IMR-90 (cell line): ENCODE measurements around the gene TMEM131L. TPM values are rescaled to one million over a fixed set of nuclear protein-coding genes. Genes with fewer than 3 reads are reported as not detected.

Source experiments
- ATAC-seq: fragments of 200-7000 bp; cut with Tn5 transposase; 2 replicates; pipeline ENCODE4 v1.9.1; 2020; ENCODE audit warnings: low read depth, mild to moderate bottlenecking, moderate library complexity
- BruUV-seq: library from RNA; stranded (reverse); fragments of 400-500 nt; replicated peaks from 2 replicates; lab custom pipeline; 2021; lab: Mats Ljungman, UMichigan
- CTCF ChIA-PET: fragments of 300-600 bp; formaldehyde crosslinking; extraction: SDS; loops from one replicate; lab custom pipeline; 2021; ENCODE audit warnings: antibody characterized with exemption; lab: Yijun Ruan, JAX
- POLR2A ChIA-PET: fragments of 300-600 bp; sonication (Branson Sonifier 250); formaldehyde crosslinking; loops from one replicate; lab custom pipeline; 2022; ENCODE audit warnings: antibody characterized with exemption; ENCODE audit not compliant: unreplicated experiment; lab: Charles Lee
- DNase-seq: peaks from one replicate; pipeline ENCODE4 v3.0.0; 2013
- H2AFZ ChIP-seq: replicated peaks from 2 replicates; pipeline ENCODE3; 2013; ENCODE audit warnings: low read length, mild to moderate bottlenecking; ENCODE audit not compliant: poor library complexity
- H2AK5ac ChIP-seq: 2 replicates; pipeline ENCODE4 v1.6.1; 2013; ENCODE audit warnings: low read depth, low read length, inconsistent platforms
- H2AK9ac ChIP-seq: replicated peaks from 2 replicates; pipeline ENCODE3; 2013; ENCODE audit warnings: mild to moderate bottlenecking, low read depth, low read length, moderate library complexity; ENCODE audit not compliant: poor library complexity
- H2BK120ac ChIP-seq: 2 replicates; pipeline ENCODE4 v1.6.1; 2013; ENCODE audit warnings: low read depth, low read length, inconsistent platforms
- H2BK15ac ChIP-seq: 3 replicates; pipeline ENCODE4 v1.6.1; 2013; ENCODE audit warnings: low read depth, low read length, inconsistent platforms
- H2BK20ac ChIP-seq: 2 replicates; pipeline ENCODE4 v1.6.1; 2013; ENCODE audit warnings: low read depth, mild to moderate bottlenecking, inconsistent platforms, low read length, moderate library complexity
- H2BK5ac ChIP-seq: 2 replicates; pipeline ENCODE4 v1.6.1; 2013; ENCODE audit warnings: mild to moderate bottlenecking, low read depth, low read length, inconsistent platforms; ENCODE audit not compliant: poor library complexity, severe bottlenecking
- H3K14ac ChIP-seq: replicated peaks from 2 replicates; pipeline ENCODE4 v1.6.1; 2013; ENCODE audit warnings: low read depth, low read length, inconsistent platforms
- H3K18ac ChIP-seq: 2 replicates; pipeline ENCODE4 v1.6.1; 2013; ENCODE audit warnings: low read depth, low read length, control low read depth
- H3K23ac ChIP-seq: 2 replicates; pipeline ENCODE4 v1.6.1; 2013; ENCODE audit warnings: low read depth, low read length, inconsistent platforms
- H3K27ac ChIP-seq: 2 replicates; pipeline ENCODE4 v1.5.1; 2013; ENCODE audit warnings: mild to moderate bottlenecking, control low read depth, low read length; ENCODE audit not compliant: insufficient read depth
- H3K27me3 ChIP-seq: 2 replicates; pipeline ENCODE4 v1.6.1; 2013; ENCODE audit warnings: low read length; ENCODE audit not compliant: control insufficient read depth, insufficient read depth
- H3K36me3 ChIP-seq: 2 replicates; pipeline ENCODE4 v1.6.1; 2013; ENCODE audit warnings: low read length, mixed read lengths; ENCODE audit not compliant: control insufficient read depth, insufficient read depth
- H3K4ac ChIP-seq: 2 replicates; pipeline ENCODE4 v1.6.1; 2013; ENCODE audit warnings: low read depth, low read length, inconsistent platforms
- H3K4me1 ChIP-seq: 2 replicates; pipeline ENCODE4 v1.6.1; 2013; ENCODE audit warnings: low read length, mixed read lengths; ENCODE audit not compliant: control insufficient read depth, insufficient read depth
- H3K4me2 ChIP-seq: 2 replicates; pipeline ENCODE4 v1.6.1; 2013; ENCODE audit warnings: low read depth, mild to moderate bottlenecking, control low read depth, low read length, moderate library complexity
- H3K4me3 ChIP-seq: 2 replicates; pipeline ENCODE4 v1.5.1; 2013; ENCODE audit warnings: low read depth, mild to moderate bottlenecking, control low read depth, low read length, moderate library complexity; ENCODE audit not compliant: insufficient read depth
- H3K56ac ChIP-seq: 2 replicates; pipeline ENCODE4 v1.6.1; 2013; ENCODE audit warnings: low read length, inconsistent platforms; ENCODE audit not compliant: insufficient read depth; ENCODE audit errors: extremely low read depth
- H3K79me1 ChIP-seq, 2 experiments: 2 replicates each; pipeline ENCODE4 v1.6.1; 2013; ENCODE audit warnings: low read length in 2 of 2, inconsistent platforms in 1 of 2, low read depth in 1 of 2
- H3K9ac ChIP-seq: 2 replicates; pipeline ENCODE4 v1.6.1; 2013; ENCODE audit warnings: low read depth, low read length, control low read depth
- H3K9me1 ChIP-seq: 2 replicates; pipeline ENCODE4 v1.6.1; 2013; ENCODE audit warnings: low read length, inconsistent platforms; ENCODE audit not compliant: insufficient read depth
- H3K9me3 ChIP-seq: 2 replicates; pipeline ENCODE4 v1.6.1; 2013; ENCODE audit warnings: low read length; ENCODE audit not compliant: control insufficient read depth, insufficient read depth
- H4K20me1 ChIP-seq: 2 replicates; pipeline ENCODE4 v1.6.1; 2013; ENCODE audit warnings: low read length, inconsistent platforms; ENCODE audit not compliant: insufficient read depth
- H4K5ac ChIP-seq: 2 replicates; pipeline ENCODE4 v1.6.1; 2013; ENCODE audit warnings: mild to moderate bottlenecking, low read depth, low read length, control low read depth
- H4K8ac ChIP-seq, 2 experiments: 2 replicates each; pipeline ENCODE4 v1.6.1; 2013; ENCODE audit warnings: low read depth in 2 of 2, low read length in 2 of 2, control low read depth in 1 of 2, inconsistent platforms in 1 of 2
- H4K91ac ChIP-seq: 2 replicates; pipeline ENCODE4 v1.6.1; 2013; ENCODE audit warnings: low read depth, low read length, inconsistent platforms; ENCODE audit not compliant: insufficient read depth
- BHLHE40 ChIP-seq: fragments of 150-350 bp; IDR thresholded peaks from 2 replicates; pipeline ENCODE4 v1.6.1; 2016; ENCODE audit warnings: mild to moderate bottlenecking, low read depth, low read length
- CEBPB ChIP-seq: IDR thresholded peaks from 2 replicates; pipeline ENCODE4 v1.6.1; 2012; ENCODE audit warnings: low read depth, low read length, improper control_type of control experiment
- CHD1 ChIP-seq: IDR thresholded peaks from 2 replicates; pipeline ENCODE4 v1.6.1; 2012; ENCODE audit warnings: low read depth, low read length, improper control_type of control experiment
- MAFK ChIP-seq: IDR thresholded peaks from 2 replicates; pipeline ENCODE4 v1.6.1; 2012; ENCODE audit warnings: low read depth, low read length, improper control_type of control experiment
- MAZ ChIP-seq: IDR thresholded peaks from 2 replicates; pipeline ENCODE4 v1.6.1; 2012; ENCODE audit warnings: low read depth, mild to moderate bottlenecking, low read length, improper control_type of control experiment, moderate library complexity, borderline replicate concordance
- MXI1 ChIP-seq: IDR thresholded peaks from 2 replicates; pipeline ENCODE4 v1.6.1; 2012; ENCODE audit warnings: low read depth, mild to moderate bottlenecking, low read length, moderate library complexity, borderline replicate concordance
- NFE2L2 ChIP-seq: fragments of 150-350 bp; IDR thresholded peaks from 2 replicates; pipeline ENCODE4 v1.6.1; 2016; ENCODE audit warnings: low read depth, mild to moderate bottlenecking, low read length
- POLR2A ChIP-seq: IDR thresholded peaks from 2 replicates; pipeline ENCODE4 v1.6.1; 2012; ENCODE audit warnings: mild to moderate bottlenecking, low read depth, low read length
- RAD21 ChIP-seq: IDR thresholded peaks from 2 replicates; pipeline ENCODE4 v1.6.1; 2012; ENCODE audit warnings: low read length, improper control_type of control experiment
- RCOR1 ChIP-seq: IDR thresholded peaks from 2 replicates; pipeline ENCODE4 v1.6.1; 2012; ENCODE audit warnings: mild to moderate bottlenecking, low read length, improper control_type of control experiment; ENCODE audit not compliant: insufficient replicate concordance
- RFX5 ChIP-seq: IDR thresholded peaks from 2 replicates; pipeline ENCODE4 v1.8.0; 2012; ENCODE audit warnings: low read depth, mild to moderate bottlenecking, low read length, moderate library complexity
- SMC3 ChIP-seq: fragments of 150-350 bp; IDR thresholded peaks from 2 replicates; pipeline ENCODE4 v1.6.1; 2016; ENCODE audit warnings: low read depth, mild to moderate bottlenecking, antibody characterized with exemption, low read length, moderate library complexity
- WGBS, 2 experiments: methylation state at CpG; one replicate each; pipeline versions ENCODE4 v1.1.5 to v1.1.7; 2013; ENCODE audit warnings: missing lambda C conversion rate in 2 of 2; ENCODE audit not compliant: insufficient read length in 1 of 2; ENCODE audit errors: extremely low coverage in 2 of 2; 5-methylcytosine and 5-hydroxymethylcytosine counted together
- dilution Hi-C: fragments of 300-500 bp; cut with HindIII; formaldehyde crosslinking; loops from one replicate; pipeline ENCODE4 v1.14.3; 2018; ENCODE audit warnings: low sequenced_read_pairs; ENCODE audit not compliant: unreplicated experiment
- in situ Hi-C: fragments of 300-500 bp; cut with MboI; formaldehyde crosslinking; loops from 3 replicates; pipeline ENCODE4 v1.14.3; 2019; ENCODE audit warnings: low sequenced_read_pairs, inconsistent platforms, mixed read lengths
- intact Hi-C: fragments of 100-400 bp; cut with micrococcal nuclease; formaldehyde crosslinking; loops from 2 replicates; pipeline ENCODE4 v1.10.0; 2022
- polyA plus RNA-seq, 3 experiments: library from polyadenylated mRNA; depleted of rRNA; stranded (reverse); fragments of >200 nt; gene quantifications; 2 replicates each; pipeline ENCODE4 v1.2.3, GENCODE V29; 2012; ENCODE audit warnings: low replicate concordance in 1 of 3
- total RNA-seq: library from RNA; depleted of rRNA; stranded (reverse); fragments of >200 nt; gene quantifications from 2 replicates; pipeline ENCODE4 v1.2.3, GENCODE V29; 2012
- TF ChIP-seq, protein P1 (sequence below): conservative IDR thresholded peaks from 2 replicates; pipeline ENCODE4 v1.5.1; 2012; ENCODE audit warnings: mild to moderate bottlenecking, low read depth, low read length, improper control_type of control experiment
- TF ChIP-seq, protein P2 (sequence below): fragments of 150-350 bp; IDR thresholded peaks from 2 replicates; pipeline ENCODE4 v1.6.1; 2017; ENCODE audit warnings: mild to moderate bottlenecking, antibody characterized with exemption, low read length, low read depth
- TF ChIP-seq, protein P3 (sequence below): fragments of 150-350 bp; IDR thresholded peaks from 2 replicates; pipeline ENCODE4 v1.6.1; 2016; ENCODE audit warnings: low read depth, mild to moderate bottlenecking, low read length, moderate library complexity, borderline replicate concordance

TMEM131L gene
- total and polyA plus RNA-seq, 2 of the 4 experiments (the other 2 are of a cell fraction) = 8.4 to 23.8 TPM

DNA sequence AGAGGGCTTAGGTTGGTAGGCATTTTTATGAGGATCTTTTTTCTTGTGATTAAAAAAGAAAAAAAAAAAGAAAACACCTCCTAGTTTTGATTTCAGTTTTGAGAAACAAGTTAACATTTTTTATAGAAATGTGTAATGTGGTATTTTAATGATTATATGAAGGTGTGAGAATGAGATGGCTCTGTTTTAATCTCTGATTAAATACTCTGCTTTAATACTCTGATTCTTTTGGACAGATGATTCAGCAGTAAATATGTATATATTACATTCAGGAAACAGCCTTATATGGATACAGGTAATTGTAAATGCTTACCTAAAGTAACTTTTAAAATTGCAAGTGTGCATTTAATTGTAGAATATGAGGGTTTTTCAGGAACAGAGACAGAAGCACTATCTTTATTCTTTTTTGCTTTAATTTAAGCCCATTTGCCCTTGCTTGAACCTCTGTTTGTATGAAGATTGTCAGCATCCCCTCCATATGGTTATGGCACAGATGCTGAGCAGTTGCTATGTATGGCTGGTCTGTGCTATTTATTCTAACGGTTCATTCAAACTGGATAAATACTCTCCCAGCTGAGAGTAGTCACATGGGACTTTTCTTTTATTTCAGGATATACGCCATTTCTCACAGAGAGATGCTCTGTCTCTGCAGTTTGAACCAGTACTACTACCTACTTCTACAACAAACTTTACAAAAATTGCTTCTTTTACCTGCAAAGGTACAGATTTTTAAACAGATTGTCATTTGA, 117.0 kb downstream of the TMEM131L start:
- Histone ChIP-seq H2BK20ac (no peak overlapping the region), H3K14ac (no peak overlapping the region), H3K4ac (no peak overlapping the region), H3K4me1 (no peaks in the 10 kb centered on the region), H3K27ac (no peak overlapping the region), H4K5ac (no peak overlapping the region), H4K20me1 (no peaks in the 10 kb centered on the region), H3K36me3 (0 out of 2 replicates have a peak, but pooled peaks cover 2% of the 10 kb centered on the region), H2AK5ac (no peak overlapping the region), H3K56ac (no peak overlapping the region), H4K91ac (no peak overlapping the region), H3K18ac (no peak overlapping the region), H3K79me1 (no peaks in the 10 kb centered on the region), H3K23ac (no peak overlapping the region), H2BK120ac (no peak overlapping the region), H2AK9ac (no peak overlapping the region), H3K27me3 (no peaks in the 10 kb centered on the region), H3K4me2 (no peak overlapping the region), H3K9ac (no peak overlapping the region), H2BK5ac (no peak overlapping the region), H2BK15ac (no peak overlapping the region), H4K8ac (no peak overlapping the region), H3K9me3 (no peaks in the 10 kb centered on the region), H3K9me1 (no peaks in the 10 kb centered on the region; the same call in 1 of the 2 replicates), H2AFZ (no peak overlapping the region), H3K4me3 (no peak overlapping the region)
- dilution Hi-C loops = no loop called here
- ChIA-PET POLR2A (interaction anchor here (0.5 kb wide), 1 partner anchor 420 kb away, joined by 7 read pairs; no protein-coding TSS in a partner anchor), CTCF (interaction anchor here (0.6 to 2.6 kb wide), 3 partner anchors 9 to 1105 kb away, joined by 3 to 7 read pairs (median 4); no protein-coding TSS in a partner anchor)
- no TSS peak for BruUV-seq
- in situ Hi-C loops = loop anchor here (25.0 kb wide), 1 partner anchor 746 kb away; no protein-coding TSS in a partner anchor
- intact Hi-C loops = no loop called here
- WGBS, 2 experiments = no CpG with 5 or more reads among the region's 2 CpGs
- ATAC-seq (no peak), DNase-seq (no peak)
- TF ChIP-seq RAD21 (no peak), RCOR1 (no peak), MAZ (no peak), MAFK (no peak), CHD1 (no peak), NFE2L2 (no peak), SMC3 (no peak), BHLHE40 (no peak), RFX5 (no peak), MXI1 (no peak), CEBPB (no peak), POLR2A (no peak)
- TF ChIP-seq, protein P1, sequence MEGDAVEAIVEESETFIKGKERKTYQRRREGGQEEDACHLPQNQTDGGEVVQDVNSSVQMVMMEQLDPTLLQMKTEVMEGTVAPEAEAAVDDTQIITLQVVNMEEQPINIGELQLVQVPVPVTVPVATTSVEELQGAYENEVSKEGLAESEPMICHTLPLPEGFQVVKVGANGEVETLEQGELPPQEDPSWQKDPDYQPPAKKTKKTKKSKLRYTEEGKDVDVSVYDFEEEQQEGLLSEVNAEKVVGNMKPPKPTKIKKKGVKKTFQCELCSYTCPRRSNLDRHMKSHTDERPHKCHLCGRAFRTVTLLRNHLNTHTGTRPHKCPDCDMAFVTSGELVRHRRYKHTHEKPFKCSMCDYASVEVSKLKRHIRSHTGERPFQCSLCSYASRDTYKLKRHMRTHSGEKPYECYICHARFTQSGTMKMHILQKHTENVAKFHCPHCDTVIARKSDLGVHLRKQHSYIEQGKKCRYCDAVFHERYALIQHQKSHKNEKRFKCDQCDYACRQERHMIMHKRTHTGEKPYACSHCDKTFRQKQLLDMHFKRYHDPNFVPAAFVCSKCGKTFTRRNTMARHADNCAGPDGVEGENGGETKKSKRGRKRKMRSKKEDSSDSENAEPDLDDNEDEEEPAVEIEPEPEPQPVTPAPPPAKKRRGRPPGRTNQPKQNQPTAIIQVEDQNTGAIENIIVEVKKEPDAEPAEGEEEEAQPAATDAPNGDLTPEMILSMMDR = no peak
- TF ChIP-seq, protein P2, sequence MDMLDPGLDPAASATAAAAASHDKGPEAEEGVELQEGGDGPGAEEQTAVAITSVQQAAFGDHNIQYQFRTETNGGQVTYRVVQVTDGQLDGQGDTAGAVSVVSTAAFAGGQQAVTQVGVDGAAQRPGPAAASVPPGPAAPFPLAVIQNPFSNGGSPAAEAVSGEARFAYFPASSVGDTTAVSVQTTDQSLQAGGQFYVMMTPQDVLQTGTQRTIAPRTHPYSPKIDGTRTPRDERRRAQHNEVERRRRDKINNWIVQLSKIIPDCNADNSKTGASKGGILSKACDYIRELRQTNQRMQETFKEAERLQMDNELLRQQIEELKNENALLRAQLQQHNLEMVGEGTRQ = no peak
- TF ChIP-seq, protein P3, sequence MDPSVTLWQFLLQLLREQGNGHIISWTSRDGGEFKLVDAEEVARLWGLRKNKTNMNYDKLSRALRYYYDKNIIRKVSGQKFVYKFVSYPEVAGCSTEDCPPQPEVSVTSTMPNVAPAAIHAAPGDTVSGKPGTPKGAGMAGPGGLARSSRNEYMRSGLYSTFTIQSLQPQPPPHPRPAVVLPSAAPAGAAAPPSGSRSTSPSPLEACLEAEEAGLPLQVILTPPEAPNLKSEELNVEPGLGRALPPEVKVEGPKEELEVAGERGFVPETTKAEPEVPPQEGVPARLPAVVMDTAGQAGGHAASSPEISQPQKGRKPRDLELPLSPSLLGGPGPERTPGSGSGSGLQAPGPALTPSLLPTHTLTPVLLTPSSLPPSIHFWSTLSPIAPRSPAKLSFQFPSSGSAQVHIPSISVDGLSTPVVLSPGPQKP = no peak
